WTC11 (cell line): ENCODE measurements around the gene IDH3B.

Source experiments
- AR ChIP-seq: fragments of 250-450 bp; sonication (Bioruptor Pico); IDR thresholded peaks from 2 replicates; pipeline ENCODE4 v1.9.0; 2021; ENCODE audit warnings: mild to moderate bottlenecking
- CREB1 ChIP-seq: sonication (generic); formaldehyde crosslinking; IDR thresholded peaks from 2 replicates; pipeline ENCODE4 v1.8.0; 2023; ENCODE audit warnings: mild to moderate bottlenecking, missing genetic modification reagents
- CREM ChIP-seq: sonication (generic); formaldehyde crosslinking; IDR thresholded peaks from 2 replicates; pipeline ENCODE4 v1.8.1; 2022; ENCODE audit warnings: mild to moderate bottlenecking, missing genetic modification reagents, moderate library complexity
- FOXP1 ChIP-seq: sonication (generic); formaldehyde crosslinking; IDR thresholded peaks from 2 replicates; pipeline ENCODE4 v1.8.0; 2022; ENCODE audit warnings: missing genetic modification reagents, mild to moderate bottlenecking, moderate library complexity, borderline replicate concordance
- HMGXB4 ChIP-seq: sonication (generic); formaldehyde crosslinking; IDR thresholded peaks from 2 replicates; pipeline ENCODE4 v1.8.1; 2023; ENCODE audit warnings: mild to moderate bottlenecking, moderate library complexity, missing genetic modification reagents
- IRF2 ChIP-seq: sonication (generic); formaldehyde crosslinking; IDR thresholded peaks from 2 replicates; pipeline ENCODE4 v1.8.0; 2022; ENCODE audit warnings: low read depth, missing genetic modification reagents, borderline replicate concordance
- JAZF1 ChIP-seq: fragments of 250-450 bp; sonication (Bioruptor Pico); IDR thresholded peaks from 2 replicates; pipeline ENCODE4 v1.9.0; 2021; ENCODE audit warnings: moderate library complexity, mild to moderate bottlenecking, inconsistent platforms
- MLX ChIP-seq: sonication (generic); formaldehyde crosslinking; IDR thresholded peaks from 2 replicates; pipeline ENCODE4 v1.8.1; 2023; ENCODE audit warnings: mild to moderate bottlenecking, missing genetic modification reagents, moderate library complexity
- NFYB ChIP-seq: sonication (generic); formaldehyde crosslinking; conservative IDR thresholded peaks from 2 replicates; pipeline ENCODE4 v1.8.0; 2022; ENCODE audit warnings: low read depth, missing genetic modification reagents
- NR2C2 ChIP-seq: sonication (generic); formaldehyde crosslinking; IDR thresholded peaks from 2 replicates; pipeline ENCODE4 v1.8.0; 2022; ENCODE audit warnings: mild to moderate bottlenecking, missing genetic modification reagents
- TF ChIP-seq, protein P1 (sequence below): fragments of 200-600 bp; IDR thresholded peaks from 2 replicates; pipeline ENCODE4 v1.8.0; 2022; ENCODE audit warnings: antibody characterized with exemption
- TF ChIP-seq, protein P2 (sequence below): sonication (generic); formaldehyde crosslinking; IDR thresholded peaks from 2 replicates; pipeline ENCODE4 v1.8.0; 2023; ENCODE audit warnings: missing genetic modification reagents, mild to moderate bottlenecking, borderline replicate concordance
- TF ChIP-seq, protein P3 (sequence below): sonication (generic); formaldehyde crosslinking; IDR thresholded peaks from 2 replicates; pipeline ENCODE4 v1.8.1; 2022; ENCODE audit warnings: low read depth, mild to moderate bottlenecking, moderate library complexity, missing genetic modification reagents, borderline replicate concordance
- TF ChIP-seq, protein P4 (sequence below): sonication (generic); formaldehyde crosslinking; conservative IDR thresholded peaks from 2 replicates; pipeline ENCODE4 v1.8.1; 2022; ENCODE audit warnings: mild to moderate bottlenecking, missing genetic modification reagents

DNA sequence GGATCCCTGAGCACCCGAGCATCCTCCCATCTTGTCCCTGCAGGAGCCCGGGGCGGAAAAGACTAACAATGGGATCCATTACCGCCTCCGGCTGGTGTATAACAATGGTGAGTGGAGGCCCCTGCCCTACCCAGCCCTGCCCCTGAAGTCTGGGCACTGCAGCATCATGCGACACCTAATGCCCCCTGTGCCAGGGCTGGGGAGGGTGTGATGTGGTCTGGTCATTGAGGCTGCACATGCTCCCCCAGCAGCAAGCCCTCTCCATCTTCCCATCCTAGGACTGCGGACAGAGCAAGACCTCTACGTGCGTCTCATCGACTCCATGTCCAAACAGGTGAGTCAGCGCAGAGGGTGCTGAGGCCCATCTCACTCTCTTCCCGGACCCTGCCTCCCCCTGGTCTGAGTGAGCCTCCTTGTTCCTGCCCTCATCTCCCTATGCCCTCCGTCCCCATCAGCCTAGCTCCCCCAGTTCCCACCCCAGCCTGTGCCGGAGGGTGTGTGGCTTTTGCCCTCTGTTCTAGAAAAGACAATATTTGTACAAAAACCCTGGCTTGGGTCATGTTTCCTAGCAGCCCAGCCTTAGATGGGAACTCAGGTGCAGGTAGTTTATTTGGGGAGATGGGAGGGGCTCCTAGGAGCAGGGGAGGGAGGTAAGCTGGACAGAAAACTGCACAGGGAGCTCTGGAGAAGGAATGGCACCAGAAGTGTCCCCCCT is 42.1 kb upstream of the IDH3B start:
- TF ChIP-seq NFYB (CRISPR knock-in tag) (no peak), CREB1 (CRISPR knock-in tag) (no peak), MLX (CRISPR knock-in tag) (no peak), IRF2 (CRISPR knock-in tag) (no peak), HMGXB4 (no peak), CREM (CRISPR knock-in tag) (no peak), JAZF1 (CRISPR knock-in tag) (no peak), AR (CRISPR knock-in tag) (no peak), FOXP1 (CRISPR knock-in tag) (no peak), NR2C2 (CRISPR knock-in tag) (no peak)
- TF ChIP-seq, protein P1, sequence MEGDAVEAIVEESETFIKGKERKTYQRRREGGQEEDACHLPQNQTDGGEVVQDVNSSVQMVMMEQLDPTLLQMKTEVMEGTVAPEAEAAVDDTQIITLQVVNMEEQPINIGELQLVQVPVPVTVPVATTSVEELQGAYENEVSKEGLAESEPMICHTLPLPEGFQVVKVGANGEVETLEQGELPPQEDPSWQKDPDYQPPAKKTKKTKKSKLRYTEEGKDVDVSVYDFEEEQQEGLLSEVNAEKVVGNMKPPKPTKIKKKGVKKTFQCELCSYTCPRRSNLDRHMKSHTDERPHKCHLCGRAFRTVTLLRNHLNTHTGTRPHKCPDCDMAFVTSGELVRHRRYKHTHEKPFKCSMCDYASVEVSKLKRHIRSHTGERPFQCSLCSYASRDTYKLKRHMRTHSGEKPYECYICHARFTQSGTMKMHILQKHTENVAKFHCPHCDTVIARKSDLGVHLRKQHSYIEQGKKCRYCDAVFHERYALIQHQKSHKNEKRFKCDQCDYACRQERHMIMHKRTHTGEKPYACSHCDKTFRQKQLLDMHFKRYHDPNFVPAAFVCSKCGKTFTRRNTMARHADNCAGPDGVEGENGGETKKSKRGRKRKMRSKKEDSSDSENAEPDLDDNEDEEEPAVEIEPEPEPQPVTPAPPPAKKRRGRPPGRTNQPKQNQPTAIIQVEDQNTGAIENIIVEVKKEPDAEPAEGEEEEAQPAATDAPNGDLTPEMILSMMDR: no peak
- TF ChIP-seq, protein P2, sequence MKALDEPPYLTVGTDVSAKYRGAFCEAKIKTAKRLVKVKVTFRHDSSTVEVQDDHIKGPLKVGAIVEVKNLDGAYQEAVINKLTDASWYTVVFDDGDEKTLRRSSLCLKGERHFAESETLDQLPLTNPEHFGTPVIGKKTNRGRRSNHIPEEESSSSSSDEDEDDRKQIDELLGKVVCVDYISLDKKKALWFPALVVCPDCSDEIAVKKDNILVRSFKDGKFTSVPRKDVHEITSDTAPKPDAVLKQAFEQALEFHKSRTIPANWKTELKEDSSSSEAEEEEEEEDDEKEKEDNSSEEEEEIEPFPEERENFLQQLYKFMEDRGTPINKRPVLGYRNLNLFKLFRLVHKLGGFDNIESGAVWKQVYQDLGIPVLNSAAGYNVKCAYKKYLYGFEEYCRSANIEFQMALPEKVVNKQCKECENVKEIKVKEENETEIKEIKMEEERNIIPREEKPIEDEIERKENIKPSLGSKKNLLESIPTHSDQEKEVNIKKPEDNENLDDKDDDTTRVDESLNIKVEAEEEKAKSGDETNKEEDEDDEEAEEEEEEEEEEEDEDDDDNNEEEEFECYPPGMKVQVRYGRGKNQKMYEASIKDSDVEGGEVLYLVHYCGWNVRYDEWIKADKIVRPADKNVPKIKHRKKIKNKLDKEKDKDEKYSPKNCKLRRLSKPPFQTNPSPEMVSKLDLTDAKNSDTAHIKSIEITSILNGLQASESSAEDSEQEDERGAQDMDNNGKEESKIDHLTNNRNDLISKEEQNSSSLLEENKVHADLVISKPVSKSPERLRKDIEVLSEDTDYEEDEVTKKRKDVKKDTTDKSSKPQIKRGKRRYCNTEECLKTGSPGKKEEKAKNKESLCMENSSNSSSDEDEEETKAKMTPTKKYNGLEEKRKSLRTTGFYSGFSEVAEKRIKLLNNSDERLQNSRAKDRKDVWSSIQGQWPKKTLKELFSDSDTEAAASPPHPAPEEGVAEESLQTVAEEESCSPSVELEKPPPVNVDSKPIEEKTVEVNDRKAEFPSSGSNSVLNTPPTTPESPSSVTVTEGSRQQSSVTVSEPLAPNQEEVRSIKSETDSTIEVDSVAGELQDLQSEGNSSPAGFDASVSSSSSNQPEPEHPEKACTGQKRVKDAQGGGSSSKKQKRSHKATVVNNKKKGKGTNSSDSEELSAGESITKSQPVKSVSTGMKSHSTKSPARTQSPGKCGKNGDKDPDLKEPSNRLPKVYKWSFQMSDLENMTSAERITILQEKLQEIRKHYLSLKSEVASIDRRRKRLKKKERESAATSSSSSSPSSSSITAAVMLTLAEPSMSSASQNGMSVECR: no peak
- TF ChIP-seq, protein P3, sequence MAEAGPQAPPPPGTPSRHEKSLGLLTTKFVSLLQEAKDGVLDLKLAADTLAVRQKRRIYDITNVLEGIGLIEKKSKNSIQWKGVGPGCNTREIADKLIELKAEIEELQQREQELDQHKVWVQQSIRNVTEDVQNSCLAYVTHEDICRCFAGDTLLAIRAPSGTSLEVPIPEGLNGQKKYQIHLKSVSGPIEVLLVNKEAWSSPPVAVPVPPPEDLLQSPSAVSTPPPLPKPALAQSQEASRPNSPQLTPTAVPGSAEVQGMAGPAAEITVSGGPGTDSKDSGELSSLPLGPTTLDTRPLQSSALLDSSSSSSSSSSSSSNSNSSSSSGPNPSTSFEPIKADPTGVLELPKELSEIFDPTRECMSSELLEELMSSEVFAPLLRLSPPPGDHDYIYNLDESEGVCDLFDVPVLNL (CRISPR knock-in tag): no peak
- TF ChIP-seq, protein P4, sequence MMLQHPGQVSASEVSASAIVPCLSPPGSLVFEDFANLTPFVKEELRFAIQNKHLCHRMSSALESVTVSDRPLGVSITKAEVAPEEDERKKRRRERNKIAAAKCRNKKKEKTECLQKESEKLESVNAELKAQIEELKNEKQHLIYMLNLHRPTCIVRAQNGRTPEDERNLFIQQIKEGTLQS (CRISPR knock-in tag): no peak
